Testis (tissue), 3 donors: Measurements from ENCODE around the gene ASPHD2. TPM values are rescaled to one million over a fixed set of nuclear protein-coding genes. Genes with fewer than 3 reads are reported as not detected.
"Not testable (repeated sequence)": the region's sequence is repeated elsewhere in the genome, so short reads cannot be mapped to it uniquely, and the experiment has no call there.

Experiments
- DNase-seq: peaks from one replicate; pipeline ENCODE4 v3.0.0-alpha.2; 2019
- H3K27ac ChIP-seq, 2 donors: fragments of 200-600 bp; sonication (generic); one replicate each; pipeline ENCODE4 v1.5.1; 2019
- H3K27me3 ChIP-seq: fragments of 200-600 bp; sonication (generic); one replicate; pipeline ENCODE4 v1.5.1; 2019
- H3K36me3 ChIP-seq: fragments of 200-600 bp; sonication (generic); one replicate; pipeline ENCODE4 v1.5.1; 2017; ENCODE audit warnings: low read depth; ENCODE audit errors: missing control alignments
- H3K4me1 ChIP-seq: fragments of 200-600 bp; sonication (generic); one replicate; pipeline ENCODE4 v1.5.1; 2019
- H3K4me3 ChIP-seq, 2 donors: fragments of 200-600 bp; sonication (generic); one replicate each; pipeline ENCODE4 v1.5.1; 2017 to 2019
- H3K9me3 ChIP-seq: fragments of 200-600 bp; sonication (generic); one replicate; pipeline ENCODE4 v1.5.1; 2017
- CTCF ChIP-seq, 3 experiments: fragments of 450-650 bp in 2 of 3; fragments of 200-600 bp in 1 of 3; sonication (generic) in 1 of 3; IDR thresholded peaks; one replicate each; pipeline ENCODE4 v1.5.1; 2016 to 2019; ENCODE audit warnings: antibody characterized with exemption in 3 of 3, mild to moderate bottlenecking in 2 of 3, moderate library complexity in 1 of 3
- POLR2A ChIP-seq: fragments of 450-650 bp; IDR thresholded peaks from one replicate; pipeline ENCODE4 v1.6.1; 2017; ENCODE audit warnings: antibody characterized with exemption, mild to moderate bottlenecking, moderate library complexity
- WGBS, 2 donors: methylation state at CpG; one replicate each; pipeline ENCODE4 v1.1.5; 2018; 5-methylcytosine and 5-hydroxymethylcytosine counted together
- intact Hi-C: fragments of 100-400 bp; cut with DNase I; formaldehyde crosslinking; loops from one replicate; pipeline ENCODE4 v1.15.1; 2023; ENCODE audit warnings: low total_unique reads
- polyA plus RNA-seq: library from polyadenylated mRNA; stranded (reverse); fragments of 350-450 nt; fragmentation: Illumina TruSeq; extraction: RNeasy Lipid Tissue Mini Kit (QIAGEN cat#74804); gene quantifications from one replicate; pipeline ENCODE4 v1.2.3, GENCODE V29; 2014; ENCODE audit warnings: low read depth, low replicate concordance; ENCODE audit not compliant: insufficient read depth
- total RNA-seq, 2 donors: library from RNA; depleted of rRNA; stranded (reverse); fragments of >200 nt; gene quantifications; one replicate each; pipeline ENCODE4 v1.2.3, GENCODE V29; 2016

ASPHD2 gene
- total and polyA plus RNA-seq, 3 donors from 2014 or later = 4.2 to 5.0 (median 4.8) TPM

- DNase-seq = no peak
- no peak overlapping the region for H3K27ac ChIP-seq
- no peaks in the 10 kb centered on the region for H3K27me3 ChIP-seq
- H3K4me3 ChIP-seq = no peak overlapping the region
- no peaks in the 10 kb centered on the region for H3K36me3 ChIP-seq
- TF ChIP-seq POLR2A = no peak
- no peak for TF ChIP-seq CTCF (IDR thresholded peaks at IDR 0.05)
- H3K4me1 ChIP-seq = no peaks in the 10 kb centered on the region
- intact Hi-C loops = no loop called here
- WGBS, 2 donors = 88 to 92% methylated on average over 14 of the region's 14 CpGs
- no peaks in the 10 kb centered on the region for H3K9me3 ChIP-seq
Observed at GRCh38 chr22:26437694-26438392, 8.8 kb downstream of the ASPHD2 start.

- DNase-seq, H3K27me3 ChIP-seq, H3K9me3 ChIP-seq, H3K27ac ChIP-seq, H3K4me1 ChIP-seq, intact Hi-C loops, H3K4me3 ChIP-seq, H3K36me3 ChIP-seq: not testable (repeated sequence)
- WGBS, 2 donors = 86 to 95% methylated on average over 2 to 3 of the region's 3 CpGs
Observed at GRCh38 chr22:26438776-26439175, 9.7 kb downstream of the ASPHD2 start.

- 89 to 92% methylated on average over 3 of the region's 3 CpGs for WGBS, 2 donors
- Histone ChIP-seq H3K27me3 (no peaks in the 10 kb centered on the region), H3K27ac (no peak overlapping the region), H3K36me3 (no peaks in the 10 kb centered on the region), H3K9me3 (no peaks in the 10 kb centered on the region), H3K4me3 (no peak overlapping the region), H3K4me1 (no peaks in the 10 kb centered on the region)
- no peak for DNase-seq
- intact Hi-C loops = no loop called here
- TF ChIP-seq POLR2A = no peak
- no peak for TF ChIP-seq CTCF (IDR thresholded peaks at IDR 0.05)
Observed at GRCh38 chr22:26439559-26439958, 10.5 kb downstream of the ASPHD2 start.

- intact Hi-C loops = no loop called here
- H3K27me3 ChIP-seq = no peaks in the 10 kb centered on the region
- H3K4me1 ChIP-seq = no peaks in the 10 kb centered on the region
- no peak overlapping the region for H3K4me3 ChIP-seq
- DNase-seq = no peak
- H3K36me3 ChIP-seq = no peaks in the 10 kb centered on the region
- 85 to 88% methylated on average over 4 of the region's 4 CpGs for WGBS, 2 donors
- TF ChIP-seq POLR2A (no peak), CTCF (IDR thresholded peaks at IDR 0.05) (no peak)
- H3K9me3 ChIP-seq = no peaks in the 10 kb centered on the region
- H3K27ac ChIP-seq = no peak overlapping the region
Observed at GRCh38 chr22:26442086-26442756, 13.2 kb downstream of the ASPHD2 start.

- no peaks in the 10 kb centered on the region for H3K27me3 ChIP-seq
- no peaks in the 10 kb centered on the region for H3K9me3 ChIP-seq
- no peak for DNase-seq
- WGBS, 2 donors = 88 to 92% methylated on average over 15 to 16 of the region's 16 CpGs
- no peak overlapping the region for H3K27ac ChIP-seq
- TF ChIP-seq CTCF (IDR thresholded peaks at IDR 0.05) = no peak
- TF ChIP-seq POLR2A = no peak
- no peaks in the 10 kb centered on the region for H3K36me3 ChIP-seq
- intact Hi-C loops = no loop called here
- no peak overlapping the region for H3K4me3 ChIP-seq
- no peaks in the 10 kb centered on the region for H3K4me1 ChIP-seq
Observed at GRCh38 chr22:26443901-26444690, 15.0 kb downstream of the ASPHD2 start.
